Measurements from ENCODE around the gene CAMKV.

The CAMKV gene

GRCh38 chr3:49879721-49880120 lies 10.0 kb upstream of the CAMKV start:
- no peaks in the 10 kb centered on the region for H3K9me2 ChIP-seq (replicated peaks; ENCODE audit: insufficient read depth, low read length)
- H4K20me1 ChIP-seq (ENCODE audit: low read depth, low read length): no peaks in the 10 kb centered on the region
- H2AFZ ChIP-seq (ENCODE audit: low read depth, low read length, severe bottlenecking): no peak overlapping the region
- H3K9me3 ChIP-seq (ENCODE audit: insufficient read depth, low read length): no peaks in the 10 kb centered on the region
- no peaks in the 10 kb centered on the region for H3K27me3 ChIP-seq (ENCODE audit: low read length)
- no peaks in the 10 kb centered on the region for H3K36me3 ChIP-seq (ENCODE audit: low read length)
- H3F3A ChIP-seq (ENCODE audit: insufficient read depth): no peaks in the 10 kb centered on the region
- no peak overlapping the region for H3K9ac ChIP-seq (ENCODE audit: low read length)
- H3K4me2 ChIP-seq (ENCODE audit: low read depth, low read length, poor library complexity, severe bottlenecking): no peak overlapping the region
- TF ChIP-seq CTCF (IDR thresholded peaks at IDR 0.05; ENCODE audit: insufficient read depth, low read length, poor library complexity, severe bottlenecking): no peak
- H3K27ac ChIP-seq (ENCODE audit: low read depth, low read length): no peak overlapping the region
- H3K79me2 ChIP-seq (ENCODE audit: insufficient read depth, low read length): no peaks in the 10 kb centered on the region
- no peak overlapping the region for H3K4me3 ChIP-seq (ENCODE audit: insufficient read depth, low read length, poor library complexity, severe bottlenecking)

GRCh38 chr3:49878686-49879085 lies 9.0 kb upstream of the CAMKV start:
- Histone ChIP-seq H3K9me3 (ENCODE audit: insufficient read depth, low read length) (no peaks in the 10 kb centered on the region), H3F3A (ENCODE audit: insufficient read depth) (no peaks in the 10 kb centered on the region), H3K79me2 (ENCODE audit: insufficient read depth, low read length) (no peaks in the 10 kb centered on the region), H2AFZ (ENCODE audit: low read depth, low read length, severe bottlenecking) (no peak overlapping the region), H4K20me1 (ENCODE audit: low read depth, low read length) (no peaks in the 10 kb centered on the region), H3K27me3 (ENCODE audit: low read length) (no peaks in the 10 kb centered on the region), H3K9ac (ENCODE audit: low read length) (no peak overlapping the region), H3K27ac (ENCODE audit: low read depth, low read length) (no peak overlapping the region), H3K36me3 (ENCODE audit: low read length) (no peaks in the 10 kb centered on the region), H3K4me2 (ENCODE audit: low read depth, low read length, poor library complexity, severe bottlenecking) (no peak overlapping the region), H3K9me2 (replicated peaks; ENCODE audit: insufficient read depth, low read length) (no peaks in the 10 kb centered on the region), H3K4me3 (ENCODE audit: insufficient read depth, low read length, poor library complexity, severe bottlenecking) (no peak overlapping the region)
- no peak for TF ChIP-seq CTCF (IDR thresholded peaks at IDR 0.05; ENCODE audit: insufficient read depth, low read length, poor library complexity, severe bottlenecking)
- no peak for TF ChIP-seq EZH2phosphoT487 (conservative IDR thresholded peaks at IDR 0.05; ENCODE audit: low read length)

GRCh38 chr3:49877716-49878115 lies 8.0 kb upstream of the CAMKV start:
- H2AFZ ChIP-seq (ENCODE audit: low read depth, low read length, severe bottlenecking): no peak overlapping the region
- no peaks in the 10 kb centered on the region for H3K27me3 ChIP-seq (ENCODE audit: low read length)
- H3K79me2 ChIP-seq (ENCODE audit: insufficient read depth, low read length): no peaks in the 10 kb centered on the region
- no peaks in the 10 kb centered on the region for H3F3A ChIP-seq (ENCODE audit: insufficient read depth)
- no peaks in the 10 kb centered on the region for H3K36me3 ChIP-seq (ENCODE audit: low read length)
- no peak overlapping the region for H3K27ac ChIP-seq (ENCODE audit: low read depth, low read length)
- no peak overlapping the region for H3K9ac ChIP-seq (ENCODE audit: low read length)
- H3K4me3 ChIP-seq (ENCODE audit: insufficient read depth, low read length, poor library complexity, severe bottlenecking): no peak overlapping the region
- H3K9me3 ChIP-seq (ENCODE audit: insufficient read depth, low read length): no peaks in the 10 kb centered on the region
- TF ChIP-seq EZH2phosphoT487 (conservative IDR thresholded peaks at IDR 0.05; ENCODE audit: low read length): no peak
- no peak for TF ChIP-seq CTCF (IDR thresholded peaks at IDR 0.05; ENCODE audit: insufficient read depth, low read length, poor library complexity, severe bottlenecking)
- H4K20me1 ChIP-seq (ENCODE audit: low read depth, low read length): no peaks in the 10 kb centered on the region
- H3K9me2 ChIP-seq (replicated peaks; ENCODE audit: insufficient read depth, low read length): no peaks in the 10 kb centered on the region
- H3K4me2 ChIP-seq (ENCODE audit: low read depth, low read length, poor library complexity, severe bottlenecking): no peak overlapping the region

GRCh38 chr3:49876567-49876966 lies 6.9 kb upstream of the CAMKV start:
- H3K4me3 ChIP-seq (ENCODE audit: insufficient read depth, low read length, poor library complexity, severe bottlenecking): no peak overlapping the region
- no peaks in the 10 kb centered on the region for H4K20me1 ChIP-seq (ENCODE audit: low read depth, low read length)
- H3F3A ChIP-seq (ENCODE audit: insufficient read depth): no peaks in the 10 kb centered on the region
- no peak overlapping the region for H3K9ac ChIP-seq (ENCODE audit: low read length)
- no peaks in the 10 kb centered on the region for H3K9me3 ChIP-seq (ENCODE audit: insufficient read depth, low read length)
- H3K27ac ChIP-seq (ENCODE audit: low read depth, low read length): no peak overlapping the region
- H3K4me2 ChIP-seq (ENCODE audit: low read depth, low read length, poor library complexity, severe bottlenecking): no peak overlapping the region
- no peaks in the 10 kb centered on the region for H3K9me2 ChIP-seq (replicated peaks; ENCODE audit: insufficient read depth, low read length)
- no peak for TF ChIP-seq CTCF (IDR thresholded peaks at IDR 0.05; ENCODE audit: insufficient read depth, low read length, poor library complexity, severe bottlenecking)
- no peak for TF ChIP-seq EZH2phosphoT487 (conservative IDR thresholded peaks at IDR 0.05; ENCODE audit: low read length)
- H3K36me3 ChIP-seq (ENCODE audit: low read length): no peaks in the 10 kb centered on the region
- H3K79me2 ChIP-seq (ENCODE audit: insufficient read depth, low read length): no peaks in the 10 kb centered on the region
- no peaks in the 10 kb centered on the region for H3K27me3 ChIP-seq (ENCODE audit: low read length)
- no peak overlapping the region for H2AFZ ChIP-seq (ENCODE audit: low read depth, low read length, severe bottlenecking)
